BJ (cell line): ENCODE data around the gene TGFBI. TPM values are rescaled to one million over a fixed set of nuclear protein-coding genes. Genes with fewer than 3 reads are reported as not detected.

Source experiments
- CTCF ChIA-PET: fragments of 350-600 bp; formaldehyde crosslinking; extraction: SDS; loops from one replicate; lab custom pipeline; 2021; ENCODE audit warnings: antibody characterized with exemption, inconsistent platforms; lab: Yijun Ruan, JAX
- POLR2A ChIA-PET: fragments of 300-600 bp; sonication (Branson Sonifier 250); formaldehyde crosslinking; extraction: SDS; loops from one replicate; lab custom pipeline; 2021; ENCODE audit warnings: antibody characterized with exemption; lab: Charles Lee
- DNase-seq: peaks from one replicate; pipeline ENCODE4 v3.0.0-alpha.2; 2011; ENCODE audit warnings: low read depth
- H3K27me3 ChIP-seq: 2 replicates; pipeline ENCODE4 v1.6.0; 2011; ENCODE audit warnings: low read length; ENCODE audit not compliant: control insufficient read depth, insufficient read depth
- H3K36me3 ChIP-seq: 2 replicates; pipeline ENCODE4 v1.5.1; 2011; ENCODE audit warnings: low read length; ENCODE audit not compliant: control insufficient read depth, insufficient read depth
- H3K4me3 ChIP-seq: 2 replicates; pipeline ENCODE4 v1.5.1; 2011; ENCODE audit warnings: low read depth, mild to moderate bottlenecking, control low read depth, low read length
- CTCF ChIP-seq: IDR thresholded peaks from 2 replicates; pipeline ENCODE4 v1.5.1; 2011; ENCODE audit warnings: low read depth, mild to moderate bottlenecking, control low read depth, inconsistent platforms, low read length, moderate library complexity; ENCODE audit not compliant: insufficient read depth
- polyA plus RNA-seq: library from polyadenylated mRNA; depleted of rRNA; stranded (reverse); fragments of >200 nt; gene quantifications from 2 replicates; pipeline ENCODE4 v1.2.3, GENCODE V29; 2011

The TGFBI gene
- polyA plus RNA-seq, 1 experiment, result 1,228 TPM

GRCh38 chr5:136089791-136090190, 61.0 kb downstream of the TGFBI start:
- Histone ChIP-seq H3K27me3 (no peaks in the 10 kb centered on the region), H3K36me3 (no peaks in the 10 kb centered on the region), H3K4me3 (no peak overlapping the region)
- ChIA-PET POLR2A (no interaction called here), CTCF (no interaction called here)
- no peak for DNase-seq
- no peak for TF ChIP-seq CTCF

GRCh38 chr5:136090319-136090718, 61.5 kb downstream of the TGFBI start:
- ChIA-PET CTCF (no interaction called here), POLR2A (no interaction called here)
- DNase-seq, result no peak
- no peak for TF ChIP-seq CTCF
- no peak overlapping the region for H3K4me3 ChIP-seq
- H3K36me3 ChIP-seq, result no peaks in the 10 kb centered on the region
- no peaks in the 10 kb centered on the region for H3K27me3 ChIP-seq

- Histone ChIP-seq H3K4me3 (no peak overlapping the region), H3K27me3 (no peaks in the 10 kb centered on the region; the same call in 1 of the 2 replicates), H3K36me3 (no peaks in the 10 kb centered on the region)
- POLR2A ChIA-PET, result no interaction called here
- no peak for DNase-seq
- no peak for TF ChIP-seq CTCF
- CTCF ChIA-PET, result no interaction called here
These were observed 65.6 kb downstream of the TGFBI start for GRCh38 chr5:136094189-136094912.

- Histone ChIP-seq H3K4me3 (no peak overlapping the region), H3K27me3 (no peaks in the 10 kb centered on the region; the same call in 1 of the 2 replicates), H3K36me3 (no peaks in the 10 kb centered on the region)
- POLR2A ChIA-PET, result no interaction called here
- TF ChIP-seq CTCF, result no peak
- no peak for DNase-seq
- CTCF ChIA-PET, result interaction anchor here (0.6 kb wide), 1 partner anchor 10 kb away, joined by 3 read pairs; no protein-coding TSS in a partner anchor
These were observed 66.3 kb downstream of the TGFBI start for GRCh38 chr5:136094913-136095641.

- ChIA-PET POLR2A (interaction anchor here (0.6 to 0.7 kb wide), 2 partner anchors 17 to 534 kb away, joined by 6 to 10 read pairs; no protein-coding TSS in a partner anchor), CTCF (no interaction called here)
- DNase-seq, result no peak
These were observed 69.4 kb downstream of the TGFBI start for GRCh38 chr5:136098176-136098575.

More at GRCh38 chr5:136098176-136098575, 69.4 kb downstream of the TGFBI start:
- Histone ChIP-seq H3K27me3 (no peaks in the 10 kb centered on the region; the same call in 1 of the 2 replicates), H3K36me3 (no peaks in the 10 kb centered on the region), H3K4me3 (no peak overlapping the region)
- no peak for TF ChIP-seq CTCF
